Left colon (tissue), 2 donors: ENCODE data around the gene ZSWIM4. TPM values are rescaled to one million over a fixed set of nuclear protein-coding genes. Genes with fewer than 3 reads are reported as not detected.
"Not testable (repeated sequence)": the region's sequence is repeated elsewhere in the genome, so short reads cannot be mapped to it uniquely, and the experiment has no call there.

ENCODE experiments used
- ATAC-seq: fragments of 200-7000 bp; cut with Tn5 transposase; one replicate; pipeline ENCODE4 v1.9.1; 2020; ENCODE audit warnings: mild to moderate bottlenecking, moderate library complexity
- DNase-seq, 2 donors: peaks; one replicate each; pipeline ENCODE4 v3.0.0-alpha.2; 2020
- intact Hi-C, 2 donors: fragments of 100-400 bp; cut with DNase I in 1 of 2; cut with micrococcal nuclease in 1 of 2; formaldehyde crosslinking; loops; one replicate each; pipeline versions ENCODE4 v1.11.2 to v1.14.0; 2022; cut with DNase I, micrococcal nuclease
- total RNA-seq, 2 donors: library from RNA; stranded (reverse); fragmentation: NEBNext Ultra II Directional; extraction: Animal tissue kit (Norgen Biotek cat#: 25700); gene quantifications; one replicate each; pipeline ENCODE4 v1.2.1, GENCODE V29; 2021
- donor health status: DM: no; HTN: no; CAD: no.
- donor health status: DM: yes; HTN: yes; CAD: no.

The ZSWIM4 gene
- total RNA-seq, 2 donors from 2014 or later: 3.0 TPM

DNA sequence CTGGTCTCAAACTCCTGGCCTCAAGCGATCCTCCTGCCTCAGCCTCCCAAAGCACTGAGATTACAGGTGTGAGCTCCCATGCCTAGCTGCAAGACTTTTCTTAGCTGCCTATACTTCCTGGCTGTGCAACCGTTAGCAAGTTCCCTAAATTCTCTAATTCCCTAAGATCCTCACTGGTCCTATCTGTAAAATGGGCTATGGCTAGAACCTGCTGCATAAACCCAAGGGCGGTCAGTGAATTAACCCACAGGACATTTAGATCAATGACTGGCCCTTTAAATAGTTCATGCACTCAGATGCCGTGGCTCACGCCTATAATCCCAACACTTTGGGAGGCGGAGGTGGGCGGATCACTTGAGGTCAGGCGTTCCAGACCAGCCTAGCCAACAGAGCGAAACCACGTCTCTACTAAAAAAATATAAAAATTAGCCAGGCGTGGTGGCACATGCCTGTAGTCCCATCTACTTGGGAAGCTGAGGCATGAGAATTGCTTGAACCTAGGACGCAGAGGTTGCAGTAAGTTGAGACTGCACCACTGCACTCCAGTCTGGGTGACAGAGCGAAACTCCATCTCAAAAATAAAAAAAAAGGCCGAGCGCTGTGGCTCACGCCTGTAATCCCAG lies 25.1 kb upstream of the ZSWIM4 start:
- intact Hi-C loops: no loop called here
- ATAC-seq (no peak), DNase-seq (no peak)

DNA sequence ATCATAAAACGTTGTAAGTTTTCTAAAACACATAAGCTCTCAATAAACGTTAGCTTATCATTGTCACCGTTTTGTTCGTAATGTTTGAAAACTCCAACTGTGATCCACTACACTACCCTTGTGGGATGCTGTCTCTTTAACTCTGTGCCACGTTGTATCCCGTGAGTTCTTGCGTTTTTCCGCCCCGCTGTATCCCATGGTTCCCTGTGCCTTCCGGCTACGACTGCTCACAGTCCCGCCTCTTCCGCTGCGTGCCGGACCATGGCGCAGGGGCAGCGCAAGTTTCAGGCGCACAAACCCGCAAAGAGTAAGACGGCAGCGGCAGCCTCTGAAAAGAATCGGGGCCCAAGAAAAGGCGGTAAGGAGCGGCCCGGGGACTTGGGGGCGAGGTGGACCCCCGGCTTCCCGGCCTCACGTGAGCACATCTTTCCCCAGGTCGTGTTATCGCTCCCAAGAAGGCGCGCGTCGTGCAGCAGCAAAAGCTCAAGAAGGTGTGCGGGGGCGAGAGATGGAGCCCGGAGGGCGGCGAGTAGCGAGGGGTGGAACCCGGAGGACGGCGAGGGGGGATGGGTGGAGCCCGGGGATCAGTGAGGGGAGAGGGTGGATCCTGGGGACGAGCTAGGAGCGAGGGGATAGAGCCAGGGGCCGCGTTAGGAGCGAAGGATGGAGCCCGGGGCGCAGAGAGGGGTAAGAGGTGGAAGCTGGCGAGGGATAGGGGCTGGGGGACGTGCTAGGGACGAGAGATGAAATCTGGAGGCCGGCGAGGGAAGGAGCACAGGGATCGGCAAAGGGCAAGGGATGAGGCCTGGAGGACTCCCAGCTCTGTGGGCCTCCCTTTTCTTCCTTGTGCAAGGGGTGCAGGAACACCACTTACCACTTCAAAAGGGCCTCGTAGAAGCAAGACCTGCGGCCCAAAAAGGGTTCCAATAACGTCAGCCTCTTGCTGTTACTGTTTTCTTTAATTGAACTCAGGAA lies 20.7 kb upstream of the ZSWIM4 start, which contains the start of gene C19orf53:
C19orf53 (plus strand) TSS at position 240 of the 975 bp plus-strand sequence; CDS start at position 262, 22 bp downstream.
- ATAC-seq (peak; percentile 98), DNase-seq (peak; percentile 88 to 91)
- intact Hi-C loops: no loop called here

DNA sequence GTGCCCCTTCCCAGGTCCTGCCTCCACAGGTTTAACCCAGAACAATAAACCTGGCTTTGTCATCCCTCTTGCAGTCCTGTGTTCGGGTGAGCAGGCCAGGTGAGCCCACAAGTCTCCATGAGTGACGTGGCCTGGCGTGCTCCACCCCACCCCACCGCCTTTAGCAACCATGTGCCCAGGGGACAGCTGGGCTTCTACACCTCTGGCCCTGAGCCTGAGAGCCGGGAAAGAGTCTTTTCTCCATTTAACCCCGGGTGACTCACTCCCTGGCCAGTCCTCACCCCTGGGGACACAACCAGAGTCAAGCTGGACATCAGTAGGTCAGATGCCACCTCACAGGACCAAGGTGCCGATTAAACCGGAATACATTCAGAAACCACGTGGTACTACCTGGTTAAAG lies 16.8 kb upstream of the ZSWIM4 start:
- ATAC-seq: no peak
- intact Hi-C loops: no loop called here
- no peak for DNase-seq

DNA sequence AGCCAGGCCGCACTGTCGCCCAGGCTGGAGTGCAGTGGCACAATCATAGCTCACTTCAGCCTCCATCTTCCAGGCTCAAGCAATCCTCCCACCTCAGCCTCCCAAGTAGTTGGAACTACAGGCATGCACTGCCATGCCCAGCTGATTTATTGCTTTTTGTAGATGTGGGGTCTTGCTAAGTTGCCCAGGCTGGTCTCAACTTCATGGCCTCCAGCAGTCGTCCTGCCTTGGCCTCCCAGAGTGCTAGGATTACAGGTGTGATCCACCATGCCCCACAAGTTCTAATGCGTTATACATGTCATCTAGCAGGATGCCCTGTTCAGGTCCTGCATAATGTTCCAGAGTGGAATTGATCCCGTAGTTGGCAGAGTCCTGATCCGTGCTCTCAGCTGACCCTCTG lies 16.4 kb upstream of the ZSWIM4 start:
- intact Hi-C loops: no loop called here
- DNase-seq (no peak), ATAC-seq (no peak)

DNA sequence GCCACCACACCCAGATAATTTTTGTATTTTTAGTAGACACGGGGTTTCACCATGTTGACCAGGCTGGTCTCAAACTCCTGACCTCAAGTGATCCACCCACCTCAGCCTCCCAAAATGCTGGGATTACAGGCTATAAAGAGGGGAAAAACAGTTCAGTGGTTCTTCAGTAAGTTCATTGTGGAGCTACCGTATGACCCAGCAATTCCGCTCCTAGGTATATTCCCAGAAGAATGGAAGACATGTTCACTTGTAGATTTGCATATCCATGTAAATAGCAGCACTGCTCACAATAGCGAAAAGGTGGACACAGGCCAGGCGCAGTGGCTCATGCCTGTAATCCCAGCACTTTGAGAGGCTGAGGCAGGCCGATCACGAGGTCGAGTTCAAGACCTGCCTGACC lies 15.4 kb upstream of the ZSWIM4 start:
- ATAC-seq, DNase-seq: not testable (repeated sequence)
- intact Hi-C loops: loop anchor here in 1 of 2 donors (10.0 kb wide), 1 partner anchor 85 kb away; no protein-coding TSS in a partner anchor

DNA sequence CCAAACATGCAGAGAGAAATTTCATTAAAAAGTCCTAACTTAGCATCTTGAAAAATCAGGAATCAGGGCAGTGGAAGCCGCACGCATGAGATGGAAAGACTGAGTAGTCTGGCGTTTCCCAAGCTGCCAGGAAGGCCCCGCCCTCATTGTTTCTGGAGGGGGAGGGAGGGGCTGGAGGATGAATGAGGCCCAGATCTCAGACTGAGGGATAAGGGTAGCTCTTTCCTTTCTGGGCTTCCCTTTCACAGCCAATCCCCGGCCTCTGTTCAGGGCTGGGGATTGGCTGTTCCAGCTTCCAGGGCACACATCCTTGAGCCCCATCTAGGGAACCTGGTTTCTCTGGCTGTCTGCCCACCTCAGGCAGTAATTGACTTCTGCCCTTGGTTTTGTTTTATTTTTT lies 13.7 kb upstream of the ZSWIM4 start:
- intact Hi-C loops: loop anchor here in 1 of 2 donors (10.0 kb wide), 1 partner anchor 83 kb away; no protein-coding TSS in a partner anchor
- DNase-seq: peak; percentile 66 to 78
- peak; percentile 72 for ATAC-seq

DNA sequence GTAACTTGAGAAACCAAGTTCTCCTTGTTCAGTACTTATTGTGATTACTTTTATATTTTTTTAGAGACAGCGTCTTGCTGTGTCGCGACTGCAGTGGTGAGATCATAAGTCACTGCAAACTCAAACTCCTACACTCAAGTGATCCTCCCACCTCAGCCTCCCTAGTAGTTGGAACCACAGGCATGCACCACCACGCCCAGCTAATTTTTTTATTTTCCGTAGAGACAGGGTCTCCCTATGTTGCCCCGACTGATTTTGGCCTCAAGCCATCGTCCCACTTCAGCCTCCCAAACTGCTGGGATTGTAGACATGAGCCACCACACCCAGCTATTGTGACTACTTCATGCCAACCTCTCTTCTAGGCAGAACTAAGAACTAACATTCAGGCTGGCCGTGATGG lies 12.7 kb upstream of the ZSWIM4 start:
- intact Hi-C loops: loop anchor here in 1 of 2 donors (10.0 kb wide), 1 partner anchor 82 kb away; no protein-coding TSS in a partner anchor
- peak; percentile 32 for ATAC-seq
- no peak for DNase-seq

DNA sequence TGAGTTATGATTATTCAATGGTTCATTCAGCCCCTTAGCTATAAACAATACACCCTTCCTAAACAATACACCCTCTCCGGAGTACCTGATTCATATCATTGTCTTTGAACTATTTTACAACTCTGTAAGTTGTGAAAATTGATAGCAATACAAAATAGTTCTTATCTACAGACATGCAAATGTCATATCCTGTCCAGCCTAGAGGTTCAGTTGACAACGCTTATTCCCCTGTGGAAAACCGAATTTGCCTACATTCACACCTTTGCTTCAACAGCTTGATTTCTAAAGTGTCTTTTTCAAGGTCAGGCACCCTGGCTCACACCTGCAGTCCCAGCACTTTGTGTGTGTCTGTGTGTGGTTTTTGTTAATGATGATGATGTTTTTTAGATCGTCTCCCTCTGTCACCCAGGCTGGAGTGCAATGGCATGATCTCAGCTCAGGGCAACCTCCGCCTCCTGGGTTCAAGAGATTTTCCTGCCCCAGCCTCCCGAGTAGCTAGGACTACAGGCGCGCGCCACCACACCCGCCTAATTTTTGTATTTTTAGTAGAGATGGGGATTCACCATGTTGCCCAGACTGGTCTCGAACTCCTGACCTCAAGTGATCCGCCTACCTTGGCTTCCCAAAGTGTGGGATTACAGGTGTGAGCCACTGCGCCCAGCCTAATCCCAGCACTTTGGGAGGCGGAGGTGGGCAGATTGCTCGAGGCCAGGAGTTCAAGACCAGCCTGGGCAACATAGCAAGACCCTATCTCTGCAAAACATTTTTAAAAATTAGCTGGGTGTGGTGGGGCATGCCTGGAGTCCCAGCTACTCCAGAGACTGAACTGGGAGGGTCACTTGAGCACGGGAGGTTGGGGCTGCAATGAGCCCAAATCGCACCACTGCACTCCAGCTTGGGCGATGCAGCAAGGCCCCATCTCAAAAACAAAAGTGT lies 11.4 kb upstream of the ZSWIM4 start:
- ATAC-seq (peak; percentile 17), DNase-seq (no peak)
- intact Hi-C loops: loop anchor here in 1 of 2 donors (10.0 kb wide), 1 partner anchor 81 kb away; no protein-coding TSS in a partner anchor

DNA sequence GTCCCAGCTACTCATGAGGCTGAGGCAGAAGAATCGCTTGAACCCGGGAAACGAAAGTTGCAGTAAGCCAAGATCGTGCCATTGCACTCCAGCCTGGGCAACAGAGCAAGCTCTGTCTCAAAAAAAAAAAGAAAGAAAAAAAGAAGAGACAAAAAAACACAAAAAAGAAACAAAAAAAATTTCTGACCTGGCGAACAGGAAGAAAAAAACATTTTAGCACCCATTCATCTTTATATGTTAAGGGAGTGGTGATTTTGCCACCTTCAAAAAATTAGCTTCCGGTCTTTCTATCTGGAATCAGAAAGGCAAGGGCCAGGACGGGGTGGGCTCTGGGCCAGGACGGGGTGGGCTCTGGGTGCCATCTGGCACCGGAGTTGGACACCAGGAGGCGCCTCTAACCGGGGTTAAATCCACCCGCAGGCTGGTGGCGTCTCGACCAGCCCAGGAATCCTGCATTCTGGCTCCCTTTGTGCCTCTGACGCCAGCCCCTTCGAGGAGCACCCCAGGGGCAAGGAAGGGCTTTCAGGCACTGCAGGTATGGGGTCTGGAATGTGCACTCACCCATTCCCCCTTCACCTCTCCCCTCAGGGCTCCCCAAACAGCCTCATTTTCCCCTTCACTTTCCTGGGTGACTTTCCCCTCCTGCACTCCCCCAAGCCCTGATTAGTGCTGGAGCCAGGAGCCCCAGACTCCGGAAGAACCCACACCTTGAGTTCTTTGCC lies 10.4 kb upstream of the ZSWIM4 start:
- ATAC-seq (peak; percentile 60), DNase-seq (peak; percentile 65 to 86)
- intact Hi-C loops: loop anchor here (5.0 to 10.0 kb wide), 2 partner anchors 77 to 80 kb away; no protein-coding TSS in a partner anchor

DNA sequence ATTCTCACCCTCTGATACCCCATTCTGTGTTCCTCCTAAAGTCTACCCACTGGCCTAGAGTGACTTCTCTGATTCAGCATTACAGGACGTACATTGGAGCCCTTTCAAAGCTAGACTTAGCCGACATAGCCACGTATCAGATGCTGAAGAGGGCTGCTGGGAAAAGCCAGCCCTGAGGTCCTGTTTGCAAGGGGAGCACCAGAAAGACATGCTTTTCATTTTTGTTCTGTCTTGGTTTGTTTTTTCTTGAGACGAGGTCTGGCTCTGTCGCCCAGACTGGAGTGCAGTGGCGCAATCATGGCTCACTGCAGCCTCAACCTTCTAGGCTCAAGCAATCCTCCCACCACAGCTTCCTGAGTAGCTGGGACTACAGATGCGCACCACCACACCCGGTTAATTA lies 6.3 kb upstream of the ZSWIM4 start:
- DNase-seq (no peak), ATAC-seq (no peak)
- intact Hi-C loops: loop anchor here (5.0 to 10.0 kb wide), 2 partner anchors 73 to 76 kb away; no protein-coding TSS in a partner anchor

DNA sequence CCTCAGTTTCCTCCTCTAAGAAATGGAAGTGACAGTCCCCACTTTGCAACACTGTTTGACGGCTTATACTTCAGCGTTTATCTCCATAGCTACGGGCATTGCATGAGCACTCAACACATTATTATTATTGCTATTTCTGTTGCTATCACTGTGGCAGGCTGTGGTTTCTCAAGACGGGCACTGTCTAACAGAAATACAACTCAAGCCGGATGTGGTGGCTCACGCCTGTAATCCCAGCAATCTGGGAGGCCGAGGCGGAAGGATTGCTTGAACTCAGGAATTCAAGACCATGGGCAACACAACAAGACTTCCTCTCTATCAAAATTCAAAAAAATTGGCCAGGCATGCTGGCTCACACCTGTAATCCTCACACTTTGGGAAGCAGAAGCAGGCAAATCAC lies 4.9 kb upstream of the ZSWIM4 start:
- intact Hi-C loops: no loop called here
- DNase-seq (no peak), ATAC-seq (no peak)

DNA sequence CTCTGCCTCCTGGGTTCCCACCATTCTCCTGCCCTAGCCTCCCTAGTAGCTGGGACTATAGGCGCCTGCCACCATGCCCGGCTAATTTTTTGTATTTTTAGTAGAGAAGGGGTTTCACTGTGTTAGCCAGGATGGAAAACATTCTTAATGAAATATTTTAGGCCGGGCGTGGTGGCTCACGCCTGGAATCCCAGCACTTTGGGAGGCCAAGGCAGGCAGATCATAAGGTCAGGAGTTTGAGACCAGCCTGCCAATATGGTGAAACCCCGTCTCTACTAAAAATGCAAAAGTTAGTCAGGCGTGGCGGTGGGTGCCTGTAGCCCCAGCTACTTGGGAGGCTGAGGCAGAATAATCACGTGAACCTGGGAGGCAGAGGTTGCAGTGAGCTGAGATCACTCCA lies 1.9 kb upstream of the ZSWIM4 start:
- ATAC-seq, intact Hi-C loops, DNase-seq: not testable (repeated sequence)

DNA sequence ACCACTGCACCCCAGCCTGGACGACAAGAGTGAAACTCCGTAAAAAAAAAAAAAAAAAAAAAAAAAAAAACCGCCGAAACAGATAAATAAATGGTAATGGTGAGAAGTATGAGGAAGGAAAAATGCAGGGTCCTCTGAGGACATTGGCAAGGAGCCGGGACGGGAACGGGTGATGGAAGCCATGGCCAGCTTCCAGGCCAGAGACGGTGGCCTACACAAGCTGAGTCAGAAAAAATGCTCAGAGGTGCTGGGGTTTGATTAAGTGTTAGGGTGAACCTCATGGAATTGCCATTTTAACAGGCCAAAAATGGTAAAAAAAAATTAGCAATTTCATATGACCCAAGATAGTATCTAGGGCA lies 866 bp upstream of the ZSWIM4 start:
- ATAC-seq (no peak), DNase-seq (peak; percentile 65 to 67)
- intact Hi-C loops: no loop called here

DNA sequence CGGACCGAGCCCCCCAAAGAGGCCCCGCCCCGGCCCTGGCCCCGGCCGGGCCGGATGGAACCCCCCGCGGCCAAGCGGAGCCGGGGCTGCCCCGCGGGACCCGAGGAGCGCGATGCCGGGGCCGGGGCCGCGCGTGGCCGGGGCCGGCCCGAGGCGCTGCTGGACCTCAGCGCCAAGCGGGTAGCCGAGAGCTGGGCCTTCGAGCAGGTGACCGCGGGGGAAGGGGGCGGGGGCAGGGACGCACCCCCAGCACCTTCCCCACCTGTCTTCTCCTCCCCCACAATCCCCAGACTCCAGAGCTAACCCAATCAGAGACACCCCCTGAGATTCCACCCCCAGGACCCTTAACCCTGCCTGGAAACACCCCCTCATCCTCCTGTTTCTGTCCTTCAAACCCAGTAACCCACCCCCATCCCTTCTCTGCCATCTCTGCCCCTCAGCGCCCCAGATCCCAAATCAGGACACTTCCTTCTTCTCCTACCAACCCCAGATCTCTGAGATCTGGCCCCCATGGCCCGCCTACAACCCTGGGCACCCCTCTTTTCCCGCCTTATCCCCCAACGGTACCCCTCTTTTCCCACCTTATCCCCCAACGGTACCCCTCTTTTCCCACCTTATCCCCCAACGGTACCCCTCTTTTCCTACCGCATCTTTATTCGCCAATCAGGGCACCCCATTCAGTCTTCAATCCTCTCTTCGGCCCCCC lies 505 bp downstream of the ZSWIM4 start:
- intact Hi-C loops: no loop called here
- DNase-seq (peak in 1 of 2 donors; percentile 42), ATAC-seq (peak; percentile 3)

DNA sequence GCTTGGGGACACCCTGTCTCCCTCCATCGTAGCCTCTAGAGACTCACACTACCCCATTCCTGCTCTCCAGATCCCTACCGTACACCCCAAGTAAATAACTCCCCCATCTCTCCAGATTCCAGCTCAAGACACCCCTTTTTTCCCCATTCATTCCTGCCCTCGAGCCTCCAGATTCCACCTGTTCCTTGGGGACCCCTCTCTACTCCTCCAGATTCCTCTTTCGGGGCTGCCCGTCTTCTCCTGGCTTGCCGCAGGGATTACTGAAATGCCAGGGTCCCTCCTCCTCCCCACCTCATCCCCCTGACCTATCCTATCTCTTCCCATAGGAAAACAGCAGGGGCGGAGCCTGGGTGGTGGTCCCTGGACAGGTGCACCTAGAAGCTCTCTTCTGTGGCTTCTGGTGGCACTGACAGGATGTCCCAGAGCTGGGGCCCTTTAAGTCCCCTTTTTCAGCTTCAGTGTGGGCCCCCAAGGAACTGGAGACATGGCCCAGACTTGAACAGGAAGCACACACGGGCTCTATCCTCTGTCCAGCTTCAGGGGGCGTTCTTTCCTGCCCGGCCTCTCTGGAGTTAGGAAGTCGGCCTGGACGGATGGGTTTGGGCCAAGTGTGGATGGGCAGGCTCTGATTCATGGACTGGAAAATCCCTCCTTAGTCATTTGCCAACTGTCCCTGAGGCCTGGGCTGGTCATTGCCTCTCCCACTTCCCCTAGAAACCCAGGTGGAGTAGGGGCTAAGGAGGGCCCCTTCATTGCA lies 1.2 kb downstream of the ZSWIM4 start:
- intact Hi-C loops: no loop called here
- peak; percentile 49 to 67 for DNase-seq
- no peak for ATAC-seq

DNA sequence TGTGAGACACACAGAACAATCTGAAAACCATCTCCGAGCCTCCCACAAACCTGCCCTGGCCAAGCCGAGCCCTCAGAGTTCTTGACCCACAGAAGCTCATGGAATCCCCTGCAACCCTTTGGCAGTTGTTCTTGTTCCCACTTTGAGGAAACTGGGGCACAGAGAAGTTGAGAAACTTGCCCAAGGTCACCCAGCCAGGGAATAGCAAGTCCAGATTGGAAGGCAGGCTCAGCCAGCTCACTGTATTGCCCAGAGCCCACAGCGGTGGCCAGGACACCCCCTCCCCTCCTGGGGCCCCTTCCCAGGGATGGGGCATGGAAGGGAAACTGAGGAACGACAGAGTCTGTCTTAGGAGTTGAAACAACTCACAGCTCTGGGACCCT lies 1.8 kb downstream of the ZSWIM4 start:
- DNase-seq: no peak

DNA sequence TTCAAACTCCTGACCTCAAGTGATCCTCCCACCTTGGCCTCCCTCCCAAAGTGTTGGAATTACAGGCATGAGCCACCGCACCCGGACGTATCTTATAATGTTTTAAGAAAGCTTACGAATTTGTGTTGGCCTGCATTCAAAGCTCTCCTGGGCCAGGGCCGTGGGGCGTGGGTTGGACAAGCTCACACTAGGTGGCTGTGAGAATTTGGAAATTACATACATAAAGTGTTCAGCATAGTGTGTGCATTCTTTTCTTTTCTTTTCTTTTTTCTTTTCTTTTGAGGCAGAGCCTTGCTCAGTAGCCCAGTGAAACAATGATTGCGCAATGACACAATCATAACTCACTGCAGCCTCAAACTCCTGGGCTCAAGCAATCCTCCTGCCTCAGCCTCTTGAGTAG lies 2.6 kb downstream of the ZSWIM4 start:
- intact Hi-C loops: no loop called here
- DNase-seq (no peak), ATAC-seq (no peak)

More for the DNA sequence above, 1.8 kb downstream of the ZSWIM4 start:
- no peak for ATAC-seq
- intact Hi-C loops: no loop called here
